Endothelial cell (in vitro differentiated cells): ENCODE measurements around the gene NOP16. TPM values are rescaled to one million over a fixed set of nuclear protein-coding genes. Genes with fewer than 3 reads are reported as not detected.

ENCODE experiments used
- DNase-seq: peaks from one replicate; pipeline ENCODE4 v3.0.0; 2021; ENCODE audit warnings: low spot score
- H3K27ac Mint-ChIP-seq: one replicate; pipeline ENCODE4 v1.8.0; 2021; ENCODE audit warnings: mixed read lengths, inconsistent platforms; ENCODE audit not compliant: unreplicated experiment
- H3K27me3 Mint-ChIP-seq: one replicate; pipeline ENCODE4 v1.8.0; 2021; ENCODE audit warnings: mild to moderate bottlenecking, moderate library complexity, mixed read lengths, inconsistent platforms; ENCODE audit not compliant: unreplicated experiment
- H3K36me3 Mint-ChIP-seq: one replicate; pipeline ENCODE4 v1.8.0; 2021; ENCODE audit warnings: mild to moderate bottlenecking, low read depth, mixed read lengths, inconsistent platforms; ENCODE audit not compliant: unreplicated experiment
- H3K4me1 Mint-ChIP-seq: one replicate; pipeline ENCODE4 v1.8.0; 2021; ENCODE audit warnings: mild to moderate bottlenecking, mixed read lengths, inconsistent platforms; ENCODE audit not compliant: unreplicated experiment
- H3K4me3 Mint-ChIP-seq: one replicate; pipeline ENCODE4 v1.8.0; 2021; ENCODE audit warnings: mild to moderate bottlenecking, mixed read lengths, inconsistent platforms; ENCODE audit not compliant: unreplicated experiment
- H3K9me3 Mint-ChIP-seq: one replicate; pipeline ENCODE4 v1.8.0; 2021; ENCODE audit warnings: mixed read lengths, inconsistent platforms; ENCODE audit not compliant: unreplicated experiment
- CTCF ChIP-seq: fragments of 200-600 bp; sonication (generic); IDR thresholded peaks from one replicate; pipeline ENCODE4 v1.5.0; 2021; ENCODE audit warnings: antibody characterized with exemption; ENCODE audit not compliant: unreplicated experiment
- total RNA-seq: library from RNA; stranded (reverse); fragmentation: NEBNext Ultra II Directional; extraction: Animal tissue kit (Norgen Biotek cat#: 25700); gene quantifications from one replicate; pipeline ENCODE4 v1.2.1, GENCODE V29; 2021; ENCODE audit not compliant: unreplicated experiment

NOP16 gene
- total RNA-seq, 1 donor from 2014 or later = 11.9 TPM

GRCh38 chr5:176397736-176398420 lies 9.5 kb upstream of the NOP16 start:
- H3K36me3 Mint-ChIP-seq = peaks cover 14% of the 10 kb centered on the region
- TF ChIP-seq CTCF = no peak
- no peak for DNase-seq
- H3K27ac Mint-ChIP-seq = no peak overlapping the region
- no peak overlapping the region for H3K4me3 Mint-ChIP-seq
- H3K4me1 Mint-ChIP-seq = no peaks in the 10 kb centered on the region
- peaks cover 12% of the 10 kb centered on the region for H3K27me3 Mint-ChIP-seq
- no peaks in the 10 kb centered on the region for H3K9me3 Mint-ChIP-seq

- Mint-ChIP-seq H3K36me3 (peaks cover 14% of the 10 kb centered on the region), H3K27ac (peak overlapping the region; percentile 54), H3K4me3 (peak overlapping the region; percentile 27), H3K27me3 (peaks cover 9% of the 10 kb centered on the region), H3K9me3 (no peaks in the 10 kb centered on the region), H3K4me1 (no peaks in the 10 kb centered on the region)
- TF ChIP-seq CTCF = no peak
- DNase-seq = no peak
These were observed 7.9 kb upstream of the NOP16 start for GRCh38 chr5:176396330-176396729.

- H3K4me1 Mint-ChIP-seq = no peaks in the 10 kb centered on the region
- H3K9me3 Mint-ChIP-seq = no peaks in the 10 kb centered on the region
- TF ChIP-seq CTCF = no peak
- H3K36me3 Mint-ChIP-seq = peaks cover 14% of the 10 kb centered on the region
- H3K27me3 Mint-ChIP-seq = peaks cover 9% of the 10 kb centered on the region
- H3K4me3 Mint-ChIP-seq = no peak overlapping the region
- no peak overlapping the region for H3K27ac Mint-ChIP-seq
- DNase-seq = no peak
These were observed 6.7 kb upstream of the NOP16 start for GRCh38 chr5:176394881-176395675.

GRCh38 chr5:176394096-176394495 lies 5.7 kb upstream of the NOP16 start:
- Mint-ChIP-seq H3K4me1 (no peaks in the 10 kb centered on the region), H3K27ac (no peak overlapping the region), H3K36me3 (peaks cover 13% of the 10 kb centered on the region), H3K27me3 (peaks cover 11% of the 10 kb centered on the region), H3K4me3 (no peak overlapping the region), H3K9me3 (no peaks in the 10 kb centered on the region)
- no peak for TF ChIP-seq CTCF
- no peak for DNase-seq

GRCh38 chr5:176392526-176392925 lies 4.1 kb upstream of the NOP16 start:
- no peak for TF ChIP-seq CTCF
- Mint-ChIP-seq H3K27me3 (peaks cover 9% of the 10 kb centered on the region), H3K4me3 (no peak overlapping the region), H3K9me3 (no peaks in the 10 kb centered on the region), H3K27ac (no peak overlapping the region), H3K36me3 (peaks cover 11% of the 10 kb centered on the region), H3K4me1 (peaks cover 9% of the 10 kb centered on the region)
- DNase-seq = no peak
